Esophagus muscularis mucosa (tissue), 4 donors: Measurements from ENCODE around the gene ITLN1. TPM values are rescaled to one million over a fixed set of nuclear protein-coding genes. Genes with fewer than 3 reads are reported as not detected.

ENCODE experiments used
- DNase-seq: peaks from one replicate; pipeline ENCODE4 v3.0.0-alpha.2; 2017; ENCODE audit errors: extremely low spot score
- H3K27ac ChIP-seq, 4 donors: fragments of 200-600 bp; sonication (generic); replicated peaks in 1 of 4; 1 replicate in 3 of 4; 2 replicates in 1 of 4; pipeline ENCODE4 v1.5.1; 2016 to 2019; ENCODE audit warnings: mild to moderate bottlenecking in 1 of 4
- H3K27me3 ChIP-seq, 4 donors: fragments of 200-600 bp; sonication (generic); one replicate each; pipeline versions ENCODE4 v1.5.1 to v1.6.0; 2016 to 2019
- H3K36me3 ChIP-seq, 4 donors: fragments of 200-600 bp; sonication (generic); one replicate each; pipeline ENCODE4 v1.5.1; 2016 to 2019
- H3K4me1 ChIP-seq, 4 donors: fragments of 200-600 bp; sonication (generic); one replicate each; pipeline ENCODE4 v1.5.1; 2016 to 2019
- H3K4me3 ChIP-seq, 4 donors: fragments of 200-600 bp; sonication (generic); 1 replicate in 2 of 4; 2 replicates in 2 of 4; pipeline ENCODE4 v1.5.1; 2016 to 2019; ENCODE audit warnings: mild to moderate bottlenecking in 4 of 4, moderate library complexity in 1 of 4
- H3K9me3 ChIP-seq, 4 donors: fragments of 200-600 bp; sonication (generic); 1 replicate in 3 of 4; 2 replicates in 1 of 4; pipeline ENCODE4 v1.5.1; 2016 to 2019
- CTCF ChIP-seq, 3 experiments: fragments of 200-600 bp in 2 of 3; fragments of 450-650 bp in 1 of 3; sonication (generic) in 2 of 3; IDR thresholded peaks; one replicate each; pipeline ENCODE4 v1.5.1; 2017 to 2019; ENCODE audit warnings: antibody characterized with exemption in 3 of 3, mild to moderate bottlenecking in 2 of 3, moderate library complexity in 1 of 3
- EP300 ChIP-seq: sonication (generic); formaldehyde crosslinking; IDR thresholded peaks from one replicate; pipeline ENCODE4 v1.6.1; 2017; ENCODE audit warnings: antibody characterized with exemption
- POLR2A ChIP-seq: fragments of 450-650 bp; IDR thresholded peaks from one replicate; pipeline ENCODE4 v1.6.1; 2017; ENCODE audit warnings: antibody characterized with exemption, moderate library complexity, mild to moderate bottlenecking, low read depth
- POLR2AphosphoS5 ChIP-seq, 2 donors: sonication (generic); formaldehyde crosslinking; IDR thresholded peaks; one replicate each; pipeline ENCODE4 v1.6.1; 2017; ENCODE audit warnings: antibody characterized with exemption in 2 of 2
- WGBS: methylation state at CpG from one replicate; pipeline ENCODE4 v1.1.5; 2018; 5-methylcytosine and 5-hydroxymethylcytosine counted together
- intact Hi-C: fragments of 100-400 bp; cut with DNase I; formaldehyde crosslinking; loops from one replicate; pipeline ENCODE4 v1.15.1; 2023
- total RNA-seq, 4 donors: library from RNA; depleted of rRNA; stranded (reverse); fragments of >200 nt; gene quantifications; one replicate each; pipeline versions ENCODE4 v1.1.0 to v1.2.1, GENCODE V29; 2016

ITLN1 gene
- total RNA-seq, 4 donors from 2014 or later: 0.66 to 2.2 TPM; not detected in 2

- DNase-seq: no peak
- Histone ChIP-seq H3K27me3 (peaks cover 0 to 4% (median 0%) of the 10 kb centered on the region in 4 donors), H3K4me1 (peaks cover 0 to under 1% (median 0%) of the 10 kb centered on the region in 4 donors), H3K9me3 (no peaks in the 10 kb centered on the region), H3K27ac (no peak overlapping the region), H3K4me3 (no peak overlapping the region), H3K36me3 (no peaks in the 10 kb centered on the region)
- intact Hi-C loops: no loop called here
- 34% methylated on average over 2 of the region's 2 CpGs for whole genome bisulfite sequencing
- TF ChIP-seq POLR2AphosphoS5 (IDR thresholded peaks at IDR 0.05): no peak
- TF ChIP-seq POLR2A: no peak
- no peak for TF ChIP-seq CTCF (IDR thresholded peaks at IDR 0.05)
- no peak for TF ChIP-seq EP300
Measured at GRCh38 chr1:160911925-160912324, 26.9 kb upstream of the ITLN1 start.

GRCh38 chr1:160911441-160911840, 26.5 kb upstream of the ITLN1 start:
- DNase-seq: no peak
- no peak for TF ChIP-seq CTCF (IDR thresholded peaks at IDR 0.05)
- no peak for TF ChIP-seq POLR2A
- TF ChIP-seq EP300: no peak
- TF ChIP-seq POLR2AphosphoS5 (IDR thresholded peaks at IDR 0.05): no peak
- intact Hi-C loops: no loop called here
- no peaks in the 10 kb centered on the region for H3K36me3 ChIP-seq
- H3K27me3 ChIP-seq: peaks cover 0 to 4% (median 0%) of the 10 kb centered on the region in 4 donors
- peaks cover 0 to 3% (median 0%) of the 10 kb centered on the region in 4 donors for H3K4me1 ChIP-seq
- H3K27ac ChIP-seq: no peak overlapping the region
- 39% methylated on average over 7 of the region's 7 CpGs for WGBS
- H3K9me3 ChIP-seq: no peaks in the 10 kb centered on the region
- H3K4me3 ChIP-seq: no peak overlapping the region

- TF ChIP-seq POLR2A (no peak), CTCF (IDR thresholded peaks at IDR 0.05) (no peak), EP300 (no peak), POLR2AphosphoS5 (IDR thresholded peaks at IDR 0.05) (no peak)
- H3K4me1 ChIP-seq: peaks cover 0 to 10% (median 0%) of the 10 kb centered on the region in 4 donors
Measured at GRCh38 chr1:160910170-160910750, 25.3 kb upstream of the ITLN1 start.

GRCh38 chr1:160907976-160908375, 23.0 kb upstream of the ITLN1 start:
- Histone ChIP-seq H3K27ac (no peak overlapping the region), H3K36me3 (no peaks in the 10 kb centered on the region), H3K4me3 (no peak overlapping the region), H3K27me3 (no peaks in the 10 kb centered on the region), H3K9me3 (no peaks in the 10 kb centered on the region), H3K4me1 (peaks cover 0 to 11% (median 0%) of the 10 kb centered on the region in 4 donors)
- TF ChIP-seq CTCF (IDR thresholded peaks at IDR 0.05) (no peak), POLR2A (no peak), EP300 (no peak), POLR2AphosphoS5 (IDR thresholded peaks at IDR 0.05) (no peak)
- WGBS: 76% methylated on average over 7 of the region's 7 CpGs
- DNase-seq: no peak
- intact Hi-C loops: no loop called here

More at GRCh38 chr1:160910170-160910750, 25.3 kb upstream of the ITLN1 start:
- H3K36me3 ChIP-seq: no peaks in the 10 kb centered on the region
- H3K27me3 ChIP-seq: no peaks in the 10 kb centered on the region
- DNase-seq: no peak
- no peak overlapping the region for H3K27ac ChIP-seq
- H3K4me3 ChIP-seq: no peak overlapping the region
- no peaks in the 10 kb centered on the region for H3K9me3 ChIP-seq
- 88% methylated on average over 6 of the region's 6 CpGs for WGBS
- intact Hi-C loops: no loop called here

GRCh38 chr1:160905617-160905989, 20.6 kb upstream of the ITLN1 start:
- TF ChIP-seq POLR2A: no peak
- TF ChIP-seq EP300: no peak
- no peak for TF ChIP-seq POLR2AphosphoS5 (IDR thresholded peaks at IDR 0.05)
- TF ChIP-seq CTCF (IDR thresholded peaks at IDR 0.05): no peak
- DNase-seq: no peak
- no peak overlapping the region for H3K4me3 ChIP-seq
- H3K27me3 ChIP-seq: no peaks in the 10 kb centered on the region
- peaks cover 0 to 11% (median 0%) of the 10 kb centered on the region in 4 donors for H3K4me1 ChIP-seq
- 79% methylated on average over 4 of the region's 4 CpGs for WGBS
- H3K9me3 ChIP-seq: no peaks in the 10 kb centered on the region
- no peaks in the 10 kb centered on the region for H3K36me3 ChIP-seq
- intact Hi-C loops: no loop called here
- no peak overlapping the region for H3K27ac ChIP-seq
